ENCODE data around the gene NEIL1. TPM values are rescaled to one million over a fixed set of nuclear protein-coding genes. Genes with fewer than 3 reads are reported as not detected.

NEIL1 gene
- total and polyA plus RNA-seq, 2 donors (not counting 3 experiments of a cell fraction or from before 2014, with no cell fraction given): 29.5 TPM

GRCh38 chr15:75364881-75365280, 18.0 kb downstream of the NEIL1 start:
- intact Hi-C loops (cut with micrococcal nuclease): loop anchor here (5.0 to 10.0 kb wide), 2 partner anchors 333 to 440 kb away; no protein-coding TSS in a partner anchor
- no TSS peak for BruUV-seq (replicated peaks)
- POLR2A ChIA-PET: no interaction called here
- CTCF ChIA-PET: no interaction called here
- no peak overlapping the region for H3K4me2 ChIP-seq (ENCODE audit: insufficient read depth, low read length)
- no peaks in the 10 kb centered on the region for H4K20me1 ChIP-seq (replicated peaks; ENCODE audit: control insufficient read depth, extremely low read depth, insufficient read depth, low read length)
- FAIRE-seq (no peak), DNase-seq (ENCODE audit: low read depth, low spot score) (no peak)
- H3K79me2 ChIP-seq (ENCODE audit: control insufficient read depth, insufficient read depth, low read length): peaks cover 9% of the 10 kb centered on the region
- no peaks in the 10 kb centered on the region for H3K9me3 ChIP-seq (replicated peaks; ENCODE audit: control insufficient read depth, insufficient read depth, low read length)
- H3K4me1 ChIP-seq (ENCODE audit: control insufficient read depth, extremely low read depth, insufficient read depth, low read length): peaks cover 15% of the 10 kb centered on the region
- no peak overlapping the region for H3K9ac ChIP-seq (replicated peaks; ENCODE audit: extremely low read depth, insufficient read depth, low read length)
- no peak overlapping the region for H3K4me3 ChIP-seq (replicated peaks in 1 of 3; ENCODE audit: insufficient read depth in 1 of 3, low read depth in 1 of 3, low read length in 3 of 3)
- peaks cover 0 to 39% of the 10 kb centered on the region in 2 experiments for H3K36me3 ChIP-seq (ENCODE audit: control insufficient read depth in 2 of 2, extremely low read depth in 1 of 2, insufficient read depth in 2 of 2, low read length in 2 of 2)
- dilution Hi-C loops (cut with MboI; ENCODE audit: extremely low pct_ligation_motif_present, low sequenced_read_pairs): no loop called here
- H3K9me1 ChIP-seq (replicated peaks; ENCODE audit: control insufficient read depth, extremely low read depth, insufficient read depth, low read length): no peaks in the 10 kb centered on the region
- no peak overlapping the region for H2AFZ ChIP-seq (ENCODE audit: low read depth, low read length)
- H3K27ac ChIP-seq (ENCODE audit: insufficient read depth, low read depth, low read length): no peak overlapping the region
- H3K27me3 ChIP-seq (ENCODE audit: control insufficient read depth in 2 of 2, insufficient read depth in 2 of 2, low read length in 2 of 2): no peaks in the 10 kb centered on the region
- TF ChIP-seq FOS (IDR thresholded peaks at IDR 0.05; ENCODE audit: borderline replicate concordance, insufficient read depth, low read length) (no peak), POLR2A (IDR thresholded peaks at IDR 0.05; ENCODE audit: low read depth, low read length) (no peak), MAX (IDR thresholded peaks at IDR 0.05; ENCODE audit: insufficient read depth, insufficient read length) (no peak), MYC (IDR thresholded peaks at IDR 0.05; ENCODE audit: low read depth, low read length) (no peak), CTCF (IDR thresholded peaks at IDR 0.05; ENCODE audit: extremely low read depth in 1 of 2, insufficient read depth in 1 of 2, low read depth in 1 of 2, low read length in 2 of 2) (no peak), GATA2 (IDR thresholded peaks at IDR 0.05; ENCODE audit: insufficient read depth, insufficient read length, low read depth, low read length) (no peak), POLR2AphosphoS5 (IDR thresholded peaks at IDR 0.05; ENCODE audit: insufficient read depth, low read depth, low read length) (no peak), EZH2 (IDR thresholded peaks at IDR 0.05; ENCODE audit: borderline replicate concordance, low read depth, low read length, severe bottlenecking) (no peak), JUN (IDR thresholded peaks at IDR 0.05; ENCODE audit: borderline replicate concordance, insufficient read depth, insufficient read length, low read depth) (no peak)

Measured in endothelial cell of umbilical vein (primary cell).